ENCODE data around the gene MAML2. TPM values are rescaled to one million over a fixed set of nuclear protein-coding genes. Genes with fewer than 3 reads are reported as not detected.

The MAML2 gene
- total and polyA plus RNA-seq, 2 of the 8 experiments (the other 6 are each of a cell fraction or from before 2014, with no cell fraction given) = 3.8 to 6.6 TPM

DNA sequence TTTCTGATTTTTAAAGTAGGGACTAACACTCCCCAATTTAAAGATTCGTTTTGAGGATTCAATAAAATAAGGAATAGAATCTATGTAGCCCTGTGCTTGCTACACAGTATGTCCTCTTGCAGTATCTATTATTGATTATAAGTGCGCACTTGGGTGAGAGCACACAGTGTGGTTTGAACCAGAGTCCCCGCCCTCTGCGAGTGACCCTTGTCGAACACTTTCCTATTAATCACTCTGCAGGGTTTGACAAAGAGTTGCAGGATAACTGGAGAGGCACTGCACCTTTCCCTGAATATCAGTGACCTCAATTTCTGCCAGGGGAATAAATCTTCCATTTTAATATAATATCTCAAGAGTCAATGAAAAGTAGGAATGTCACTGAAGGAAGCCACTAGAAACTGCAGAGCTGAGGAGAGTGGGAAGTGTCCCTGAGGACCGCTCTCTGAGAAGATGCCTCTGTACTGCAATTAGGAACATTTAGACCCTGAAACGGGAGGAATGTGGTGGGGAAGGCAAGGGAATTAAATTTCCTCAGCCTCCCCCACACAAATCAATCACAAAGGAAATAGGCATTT lies 182.2 kb downstream of the MAML2 start:
- H2BK20ac ChIP-seq (ENCODE audit: low read length) = no peak overlapping the region
- no peak overlapping the region for H3K56ac ChIP-seq (replicated peaks; ENCODE audit: insufficient read length, low read depth, low read length)
- ChIA-PET POLR2A (ENCODE audit: partially characterized antibody) (interaction anchor here (1.6 kb wide), 1 partner anchor 82 kb away, joined by 5 read pairs; no protein-coding TSS in a partner anchor), CTCF (ENCODE audit: partially characterized antibody) (interaction anchor here (1.9 kb wide), 1 partner anchor 106 kb away, joined by 5 read pairs; no protein-coding TSS in a partner anchor)
- 0 out of 2 replicates have a peak, but pooled peaks cover under 1% of the 10 kb centered on the region for H3K23me2 ChIP-seq (ENCODE audit: low read depth, low read length)
- TF ChIP-seq FOSL1 (IDR thresholded peaks at IDR 0.05; ENCODE audit: insufficient read depth, low read depth, low read length) (no peak), SRF (IDR thresholded peaks at IDR 0.05; ENCODE audit: low read depth, low read length) (no peak), BCL11A (IDR thresholded peaks at IDR 0.05; ENCODE audit: low read depth in 2 of 2, low read length in 2 of 2) (no peak), TAF7 (optimal IDR thresholded peaks at IDR 0.05; ENCODE audit: borderline replicate concordance, low read depth, low read length) (no peak), CREB1 (IDR thresholded peaks at IDR 0.05) (no peak), TEAD4 (IDR thresholded peaks at IDR 0.05; ENCODE audit: low read depth, low read length) (no peak), CTBP2 (IDR thresholded peaks at IDR 0.05; ENCODE audit: borderline replicate concordance, insufficient read depth, insufficient read length, low read length) (no peak), GTF2F1 (IDR thresholded peaks at IDR 0.05; ENCODE audit: borderline replicate concordance, low read depth, low read length) (no peak)
- TF ChIP-seq, protein P1, sequence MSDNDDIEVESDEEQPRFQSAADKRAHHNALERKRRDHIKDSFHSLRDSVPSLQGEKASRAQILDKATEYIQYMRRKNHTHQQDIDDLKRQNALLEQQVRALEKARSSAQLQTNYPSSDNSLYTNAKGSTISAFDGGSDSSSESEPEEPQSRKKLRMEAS (IDR thresholded peaks at IDR 0.05) = no peak
- TF ChIP-seq, protein P2, sequence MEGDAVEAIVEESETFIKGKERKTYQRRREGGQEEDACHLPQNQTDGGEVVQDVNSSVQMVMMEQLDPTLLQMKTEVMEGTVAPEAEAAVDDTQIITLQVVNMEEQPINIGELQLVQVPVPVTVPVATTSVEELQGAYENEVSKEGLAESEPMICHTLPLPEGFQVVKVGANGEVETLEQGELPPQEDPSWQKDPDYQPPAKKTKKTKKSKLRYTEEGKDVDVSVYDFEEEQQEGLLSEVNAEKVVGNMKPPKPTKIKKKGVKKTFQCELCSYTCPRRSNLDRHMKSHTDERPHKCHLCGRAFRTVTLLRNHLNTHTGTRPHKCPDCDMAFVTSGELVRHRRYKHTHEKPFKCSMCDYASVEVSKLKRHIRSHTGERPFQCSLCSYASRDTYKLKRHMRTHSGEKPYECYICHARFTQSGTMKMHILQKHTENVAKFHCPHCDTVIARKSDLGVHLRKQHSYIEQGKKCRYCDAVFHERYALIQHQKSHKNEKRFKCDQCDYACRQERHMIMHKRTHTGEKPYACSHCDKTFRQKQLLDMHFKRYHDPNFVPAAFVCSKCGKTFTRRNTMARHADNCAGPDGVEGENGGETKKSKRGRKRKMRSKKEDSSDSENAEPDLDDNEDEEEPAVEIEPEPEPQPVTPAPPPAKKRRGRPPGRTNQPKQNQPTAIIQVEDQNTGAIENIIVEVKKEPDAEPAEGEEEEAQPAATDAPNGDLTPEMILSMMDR (IDR thresholded peaks at IDR 0.05; ENCODE audit: control extremely low read depth in 1 of 3, insufficient read depth in 1 of 3, low read depth in 1 of 3, low read length in 3 of 3) = no peak
- no peaks in the 10 kb centered on the region for H3K36me3 ChIP-seq (ENCODE audit: control insufficient read depth in 2 of 4, insufficient read depth in 4 of 4, low read length in 3 of 4)
- no peak for FAIRE-seq
- H3K9me3 ChIP-seq (ENCODE audit: insufficient read depth in 2 of 2, low read depth in 1 of 2, low read length in 1 of 2) = no peaks in the 10 kb centered on the region
- H2AFZ ChIP-seq (ENCODE audit: low read length) = no peak overlapping the region
- H4K5ac ChIP-seq (ENCODE audit: insufficient read length, low read depth, low read length) = no peak overlapping the region
- H2BK5ac ChIP-seq (ENCODE audit: low read depth, low read length) = no peak overlapping the region
- H3K27me3 ChIP-seq (replicated peaks in 1 of 4; ENCODE audit: control insufficient read depth in 3 of 4, extremely low read depth in 1 of 4, insufficient read depth in 3 of 4, low read length in 3 of 4) = no peaks in the 10 kb centered on the region
- no peak overlapping the region for H3K4ac ChIP-seq (replicated peaks; ENCODE audit: insufficient read length, low read depth, low read length)
- H3K4me1 ChIP-seq (replicated peaks in 1 of 4; ENCODE audit: control insufficient read depth in 3 of 4, insufficient read depth in 4 of 4, low read length in 3 of 4) = peaks cover 0 to 12% (median 5%) of the 10 kb centered on the region in 4 experiments; a peak in 3 of 7 replicates
- no peak overlapping the region for H2BK12ac ChIP-seq (ENCODE audit: low read depth, low read length)
- no peak overlapping the region for H3K18ac ChIP-seq (ENCODE audit: extremely low read depth, low read length)
- H3K9ac ChIP-seq (replicated peaks in 1 of 4; ENCODE audit: extremely low read depth in 1 of 4, low read depth in 3 of 4, low read length in 3 of 4) = no peak overlapping the region
- no peak overlapping the region for H2AK5ac ChIP-seq (ENCODE audit: low read depth, low read length)
- no peak for DNase-seq (ENCODE audit: low read depth in 1 of 2, low spot score in 2 of 2)
- H3K4me2 ChIP-seq (ENCODE audit: insufficient read depth in 1 of 2, low read depth in 2 of 2, low read length in 2 of 2) = no peak overlapping the region
- no peak overlapping the region for H2BK120ac ChIP-seq (replicated peaks; ENCODE audit: low read depth, low read length)
- no peak overlapping the region for H3K27ac ChIP-seq (ENCODE audit: low read depth, low read length)
- H4K8ac ChIP-seq (ENCODE audit: extremely low read depth, insufficient read depth, low read length) = no peak overlapping the region
- no peaks in the 10 kb centered on the region for H4K20me1 ChIP-seq (replicated peaks in 1 of 2; ENCODE audit: control insufficient read depth in 1 of 2, insufficient read depth in 2 of 2, low read length in 2 of 2)
- H3K23ac ChIP-seq (ENCODE audit: insufficient read length) = no peak overlapping the region
- WGBS, 2 experiments (ENCODE audit: extremely low coverage in 1 of 2, insufficient coverage in 1 of 2, insufficient read length in 1 of 2, insufficient replicate concordance in 2 of 2, low coverage in 1 of 2, low lambda C conversion rate in 2 of 2, missing lambda C conversion rate in 1 of 2) = 79% methylated on average over 7 of the region's 7 CpGs; no CpG with 5 or more reads in 1 of the 2 experiments
- no peak overlapping the region for H3K4me3 ChIP-seq (ENCODE audit: extremely low read depth in 1 of 4, insufficient read depth in 2 of 4, low read depth in 3 of 4, low read length in 4 of 4)
- H3K79me1 ChIP-seq (ENCODE audit: low read depth, low read length) = no peaks in the 10 kb centered on the region; the same call in 1 of the 2 replicates
- H2BK15ac ChIP-seq (ENCODE audit: low read length) = no peak overlapping the region
- no peak overlapping the region for H4K91ac ChIP-seq (replicated peaks; ENCODE audit: insufficient read length, low read length)
- H3K79me2 ChIP-seq (ENCODE audit: control insufficient read depth in 1 of 2, insufficient read depth in 2 of 2, low read length in 2 of 2) = no peaks in the 10 kb centered on the region
- H3K14ac ChIP-seq (ENCODE audit: insufficient read length) = no peak overlapping the region
